Ovary (tissue), 3 donors: Measurements from ENCODE around the gene OLIG1.

Experiments
- CTCF ChIP-seq, 3 donors: fragments of 450-650 bp in 2 of 3; fragments of 200-600 bp in 1 of 3; IDR thresholded peaks; one replicate each; pipeline versions ENCODE4 v1.5.1 to v1.8.0; 2016 to 2022; ENCODE audit warnings: antibody characterized with exemption in 3 of 3, mild to moderate bottlenecking in 1 of 3
- POLR2A ChIP-seq: fragments of 450-650 bp; IDR thresholded peaks from one replicate; pipeline ENCODE4 v1.6.1; 2017; ENCODE audit warnings: antibody characterized with exemption, mild to moderate bottlenecking, moderate library complexity
- donor health status: DM: no; HTN: no; CAD: no.

GRCh38 chr21:33035147-33035546 is 34.8 kb upstream of the OLIG1 start:
- no peak for TF ChIP-seq CTCF (IDR thresholded peaks at IDR 0.05)
- no peak for TF ChIP-seq POLR2A
